Activated naive CD4-positive, alpha-beta T cell treated with anti-CD3 and anti-CD28 coated beads, Interleukin-2, amount 10 ng/mL, durations not matched to agents 7 days and 5 days (primary cell): ENCODE data around the gene GMDS.

Source experiments
- CTCF ChIA-PET: fragments of 350-600 bp; sonication (Branson Sonifier 250); formaldehyde crosslinking; loops from one replicate; lab custom pipeline; 2021; ENCODE audit warnings: antibody characterized with exemption; lab: Charles Lee
- DNase-seq: peaks from one replicate; pipeline ENCODE4 v3.0.0-alpha.2; 2020
- H3K27ac Mint-ChIP-seq: one replicate; pipeline ENCODE4 v1.8.0; 2021; ENCODE audit warnings: mild to moderate bottlenecking, moderate library complexity, mixed read lengths
- H3K27me3 Mint-ChIP-seq: one replicate; pipeline ENCODE4 v1.8.0; 2021; ENCODE audit warnings: mild to moderate bottlenecking, mixed read lengths
- H3K36me3 Mint-ChIP-seq: one replicate; pipeline ENCODE4 v1.8.0; 2021; ENCODE audit warnings: mixed read lengths
- H3K4me1 Mint-ChIP-seq: one replicate; pipeline ENCODE4 v1.8.0; 2021; ENCODE audit warnings: mixed read lengths
- H3K4me3 Mint-ChIP-seq: one replicate; pipeline ENCODE4 v1.8.0; 2021; ENCODE audit warnings: mild to moderate bottlenecking, moderate library complexity, mixed read lengths
- H3K9me3 Mint-ChIP-seq: one replicate; pipeline ENCODE4 v1.8.0; 2021; ENCODE audit warnings: mixed read lengths

GMDS gene

GRCh38 chr6:1894954-1895353 is 350.5 kb downstream of the GMDS start:
- H3K27me3 Mint-ChIP-seq: no peaks in the 10 kb centered on the region
- CTCF ChIA-PET: no interaction called here
- H3K27ac Mint-ChIP-seq: no peak overlapping the region
- no peaks in the 10 kb centered on the region for H3K4me1 Mint-ChIP-seq
- H3K4me3 Mint-ChIP-seq: no peak overlapping the region
- no peak for DNase-seq
- H3K36me3 Mint-ChIP-seq: peaks cover 2% of the 10 kb centered on the region
- H3K9me3 Mint-ChIP-seq: no peaks in the 10 kb centered on the region

GRCh38 chr6:1893470-1894130 is 351.8 kb downstream of the GMDS start:
- Mint-ChIP-seq H3K4me3 (no peak overlapping the region), H3K27me3 (no peaks in the 10 kb centered on the region), H3K36me3 (peaks cover 2% of the 10 kb centered on the region), H3K27ac (no peak overlapping the region), H3K9me3 (no peaks in the 10 kb centered on the region), H3K4me1 (no peaks in the 10 kb centered on the region)
- CTCF ChIA-PET: no interaction called here
- DNase-seq: no peak

- Mint-ChIP-seq H3K4me3 (no peak overlapping the region), H3K9me3 (no peaks in the 10 kb centered on the region), H3K27me3 (no peaks in the 10 kb centered on the region), H3K4me1 (no peaks in the 10 kb centered on the region), H3K27ac (no peak overlapping the region), H3K36me3 (peaks cover 2% of the 10 kb centered on the region)
- DNase-seq: no peak
- CTCF ChIA-PET: no interaction called here
Observed at GRCh38 chr6:1892716-1893115, 352.7 kb downstream of the GMDS start.

- CTCF ChIA-PET: no interaction called here
- no peaks in the 10 kb centered on the region for H3K9me3 Mint-ChIP-seq
- H3K27ac Mint-ChIP-seq: no peak overlapping the region
- H3K4me3 Mint-ChIP-seq: no peak overlapping the region
- H3K27me3 Mint-ChIP-seq: no peaks in the 10 kb centered on the region
- no peaks in the 10 kb centered on the region for H3K4me1 Mint-ChIP-seq
- no peak for DNase-seq
- H3K36me3 Mint-ChIP-seq: peaks cover 2% of the 10 kb centered on the region
Observed at GRCh38 chr6:1890987-1891386, 354.4 kb downstream of the GMDS start.

GRCh38 chr6:1890071-1890470 is 355.3 kb downstream of the GMDS start:
- DNase-seq: no peak
- Mint-ChIP-seq H3K4me1 (no peaks in the 10 kb centered on the region), H3K36me3 (peaks cover 2% of the 10 kb centered on the region), H3K9me3 (no peaks in the 10 kb centered on the region), H3K27ac (no peak overlapping the region), H3K4me3 (no peak overlapping the region), H3K27me3 (no peaks in the 10 kb centered on the region)
- CTCF ChIA-PET: no interaction called here

- Mint-ChIP-seq H3K9me3 (no peaks in the 10 kb centered on the region), H3K27me3 (no peaks in the 10 kb centered on the region), H3K4me3 (no peak overlapping the region), H3K4me1 (no peaks in the 10 kb centered on the region), H3K27ac (peak overlapping the region; percentile 49), H3K36me3 (no peaks in the 10 kb centered on the region)
- no peak for DNase-seq
- CTCF ChIA-PET: no interaction called here
Observed at GRCh38 chr6:1885576-1886011, 359.8 kb downstream of the GMDS start.

GRCh38 chr6:1884313-1884712 is 361.1 kb downstream of the GMDS start:
- CTCF ChIA-PET: no interaction called here

GRCh38 chr6:1878330-1878729 is 367.1 kb downstream of the GMDS start:
- no peaks in the 10 kb centered on the region for H3K4me1 Mint-ChIP-seq
- no peak overlapping the region for H3K4me3 Mint-ChIP-seq
- DNase-seq: no peak
- H3K27ac Mint-ChIP-seq: no peak overlapping the region
- H3K27me3 Mint-ChIP-seq: no peaks in the 10 kb centered on the region
- H3K9me3 Mint-ChIP-seq: no peaks in the 10 kb centered on the region
- H3K36me3 Mint-ChIP-seq: no peaks in the 10 kb centered on the region
- CTCF ChIA-PET: no interaction called here

More at GRCh38 chr6:1884313-1884712, 361.1 kb downstream of the GMDS start:
- no peak for DNase-seq
- Mint-ChIP-seq H3K27me3 (no peaks in the 10 kb centered on the region), H3K27ac (no peak overlapping the region), H3K36me3 (no peaks in the 10 kb centered on the region), H3K4me3 (no peak overlapping the region), H3K9me3 (no peaks in the 10 kb centered on the region), H3K4me1 (no peaks in the 10 kb centered on the region)

- Mint-ChIP-seq H3K36me3 (no peaks in the 10 kb centered on the region), H3K4me3 (no peak overlapping the region)
- CTCF ChIA-PET: no interaction called here
Observed at GRCh38 chr6:1873781-1874180, 371.6 kb downstream of the GMDS start.

GRCh38 chr6:1872649-1873131 is 372.7 kb downstream of the GMDS start:
- H3K36me3 Mint-ChIP-seq: no peaks in the 10 kb centered on the region
- no peak for DNase-seq
- no peaks in the 10 kb centered on the region for H3K9me3 Mint-ChIP-seq
- H3K27ac Mint-ChIP-seq: no peak overlapping the region
- H3K4me3 Mint-ChIP-seq: no peak overlapping the region
- CTCF ChIA-PET: no interaction called here
- no peaks in the 10 kb centered on the region for H3K4me1 Mint-ChIP-seq
- H3K27me3 Mint-ChIP-seq: no peaks in the 10 kb centered on the region

More at GRCh38 chr6:1873781-1874180, 371.6 kb downstream of the GMDS start:
- H3K27me3 Mint-ChIP-seq: no peaks in the 10 kb centered on the region
- no peak for DNase-seq
- no peaks in the 10 kb centered on the region for H3K9me3 Mint-ChIP-seq
- no peak overlapping the region for H3K27ac Mint-ChIP-seq
- no peaks in the 10 kb centered on the region for H3K4me1 Mint-ChIP-seq

GRCh38 chr6:1871724-1872315 is 373.6 kb downstream of the GMDS start:
- Mint-ChIP-seq H3K4me3 (no peak overlapping the region), H3K27me3 (no peaks in the 10 kb centered on the region), H3K27ac (no peak overlapping the region), H3K9me3 (no peaks in the 10 kb centered on the region), H3K4me1 (no peaks in the 10 kb centered on the region), H3K36me3 (no peaks in the 10 kb centered on the region)
- no peak for DNase-seq
- CTCF ChIA-PET: no interaction called here

GRCh38 chr6:1870932-1871331 is 374.5 kb downstream of the GMDS start:
- H3K36me3 Mint-ChIP-seq: no peaks in the 10 kb centered on the region
- no peaks in the 10 kb centered on the region for H3K4me1 Mint-ChIP-seq
- CTCF ChIA-PET: no interaction called here
- no peaks in the 10 kb centered on the region for H3K27me3 Mint-ChIP-seq
- no peaks in the 10 kb centered on the region for H3K9me3 Mint-ChIP-seq
- no peak for DNase-seq
- H3K27ac Mint-ChIP-seq: no peak overlapping the region
- H3K4me3 Mint-ChIP-seq: no peak overlapping the region

GRCh38 chr6:1870251-1870650 is 375.2 kb downstream of the GMDS start:
- no peaks in the 10 kb centered on the region for H3K36me3 Mint-ChIP-seq
- CTCF ChIA-PET: no interaction called here
- no peak overlapping the region for H3K27ac Mint-ChIP-seq
- no peak for DNase-seq
- H3K27me3 Mint-ChIP-seq: no peaks in the 10 kb centered on the region
- no peak overlapping the region for H3K4me3 Mint-ChIP-seq
- no peaks in the 10 kb centered on the region for H3K4me1 Mint-ChIP-seq
- H3K9me3 Mint-ChIP-seq: no peaks in the 10 kb centered on the region

- H3K9me3 Mint-ChIP-seq: no peaks in the 10 kb centered on the region
- CTCF ChIA-PET: no interaction called here
- no peak overlapping the region for H3K27ac Mint-ChIP-seq
- no peaks in the 10 kb centered on the region for H3K27me3 Mint-ChIP-seq
- no peak overlapping the region for H3K4me3 Mint-ChIP-seq
- no peak for DNase-seq
- no peaks in the 10 kb centered on the region for H3K4me1 Mint-ChIP-seq
- no peaks in the 10 kb centered on the region for H3K36me3 Mint-ChIP-seq
Observed at GRCh38 chr6:1869769-1870168, 375.6 kb downstream of the GMDS start.

- Mint-ChIP-seq H3K36me3 (no peaks in the 10 kb centered on the region), H3K4me3 (no peak overlapping the region), H3K9me3 (no peaks in the 10 kb centered on the region), H3K27ac (no peak overlapping the region), H3K27me3 (no peaks in the 10 kb centered on the region), H3K4me1 (no peaks in the 10 kb centered on the region)
- DNase-seq: no peak
- CTCF ChIA-PET: no interaction called here
Observed at GRCh38 chr6:1869308-1869707, 376.1 kb downstream of the GMDS start.
